Stimulated activated CD4-positive, alpha-beta T cell treated with anti-CD3 and anti-CD28 coated beads, TNF-alpha, amount 100 ng/mL, for 1 hour (primary cell): ENCODE data around the gene DGCR6L.
A peak's percentile ranks its signal among the peaks of the same experiment; 100 is the strongest.
"Not testable (repeated sequence)": the region's sequence is repeated elsewhere in the genome, so short reads cannot be mapped to it uniquely, and the experiment has no call there.

Experiments used
- DNase-seq, 3 donors: peaks; one replicate each; pipeline ENCODE4 v3.0.0-alpha.2; 2020; ENCODE audit warnings: low read depth in 3 of 3, low spot score in 1 of 3

Gene DGCR6L

GRCh38 chr22:20292108-20292507, 27.8 kb downstream of the DGCR6L start:
- DNase-seq = no peak

GRCh38 chr22:20291604-20292063, 28.2 kb downstream of the DGCR6L start:
- no peak for DNase-seq

- no peak for DNase-seq
Observed at GRCh38 chr22:20291249-20291586, 28.6 kb downstream of the DGCR6L start.

GRCh38 chr22:20290578-20291248, 29.1 kb downstream of the DGCR6L start:
- no peak for DNase-seq

- no peak for DNase-seq
Observed at GRCh38 chr22:20290045-20290392, 29.8 kb downstream of the DGCR6L start.

GRCh38 chr22:20289182-20290044, 30.4 kb downstream of the DGCR6L start:
- DNase-seq = not testable (repeated sequence)

GRCh38 chr22:20286784-20287423, 33.0 kb downstream of the DGCR6L start:
- DNase-seq = not testable (repeated sequence)

- DNase-seq = not testable (repeated sequence)
Observed at GRCh38 chr22:20286312-20286660, 33.6 kb downstream of the DGCR6L start.

- DNase-seq = peak; percentile 48 to 85 (median 55)
Observed at GRCh38 chr22:20285473-20286311, 34.2 kb downstream of the DGCR6L start.

- no peak for DNase-seq
Observed at GRCh38 chr22:20284471-20285086, 35.3 kb downstream of the DGCR6L start.

GRCh38 chr22:20283674-20284066, 36.2 kb downstream of the DGCR6L start:
- no peak for DNase-seq

- no peak for DNase-seq
Observed at GRCh38 chr22:20282901-20283673, 36.8 kb downstream of the DGCR6L start.

GRCh38 chr22:20281891-20282290, 38.0 kb downstream of the DGCR6L start:
- DNase-seq = no peak

GRCh38 chr22:20281473-20281872, 38.4 kb downstream of the DGCR6L start:
- not testable (repeated sequence) for DNase-seq

GRCh38 chr22:20280866-20281265, 39.0 kb downstream of the DGCR6L start:
- DNase-seq = no peak

GRCh38 chr22:20280163-20280562, 39.7 kb downstream of the DGCR6L start:
- DNase-seq = not testable (repeated sequence)

- DNase-seq = no peak
Observed at GRCh38 chr22:20279662-20280134, 40.2 kb downstream of the DGCR6L start.

GRCh38 chr22:20278726-20279490, 41.0 kb downstream of the DGCR6L start:
- not testable (repeated sequence) for DNase-seq
